ENCODE results near the gene FXYD7. TPM values are rescaled to one million over a fixed set of nuclear protein-coding genes. Genes with fewer than 3 reads are reported as not detected.
A peak's percentile ranks its signal among the peaks of the same experiment; 100 is the strongest.

FXYD7 gene
- total RNA-seq, 2 experiments from 2014 or later: 15.3 to 15.6 TPM

- DNase-seq: peak in 5 of 14 experiments; percentile 16 to 61 (median 48)
- H3K4me1 Mint-ChIP-seq (ENCODE audit: low read depth): peaks cover 43% of the 10 kb centered on the region
- Histone ChIP-seq H3K4me3 (ENCODE audit: low read length) (peak overlapping the region; percentile 42), H3K27ac (ENCODE audit: low read depth in 1 of 2, low read length in 2 of 2) (no peak overlapping the region), H3K4me1 (ENCODE audit: insufficient read depth, low read length) (peaks cover 50% of the 10 kb centered on the region), H3K27me3 (ENCODE audit: control insufficient read depth in 1 of 2, insufficient read depth in 2 of 2, low read length in 2 of 2) (no peaks in the 10 kb centered on the region), H3K9me3 (ENCODE audit: control insufficient read depth in 1 of 2, insufficient read depth in 1 of 2, low read length in 2 of 2) (no peaks in the 10 kb centered on the region), H3K36me3 (ENCODE audit: insufficient read depth, low read length) (no peaks in the 10 kb centered on the region)
- H3K4me3 Mint-ChIP-seq: peak overlapping the region; percentile 90
- CTCF ChIA-PET: interaction anchor here (0.8 to 4.1 kb wide), 12 partner anchors 12 to 321 kb away, joined by 3 to 46 read pairs (median 5); partner anchors contain the start of gene FXYD5
- H3K36me3 Mint-ChIP-seq (ENCODE audit: low read depth): no peaks in the 10 kb centered on the region
- H3K9me3 Mint-ChIP-seq: no peaks in the 10 kb centered on the region
- peak; percentile 24 for ATAC-seq (ENCODE audit: poor library complexity)
- H3K27me3 Mint-ChIP-seq: no peaks in the 10 kb centered on the region
- POLR2A ChIA-PET: interaction anchor here (0.8 to 3.4 kb wide), 14 partner anchors 12 to 128 kb away, joined by 3 to 38 read pairs (median 6); partner anchors contain the start of genes FXYD5 and USF2
- H3K27ac Mint-ChIP-seq: peak overlapping the region; percentile 79
- intact Hi-C loops (cut with DNase I, micrococcal nuclease): loop anchor here (1.0 to 10.0 kb wide), 9 partner anchors 13 to 323 kb away; partner anchors contain the start of genes USF2 (in 2 of the 2) and FXYD5 (in 1 of the 2)
- TF ChIP-seq, protein P1, sequence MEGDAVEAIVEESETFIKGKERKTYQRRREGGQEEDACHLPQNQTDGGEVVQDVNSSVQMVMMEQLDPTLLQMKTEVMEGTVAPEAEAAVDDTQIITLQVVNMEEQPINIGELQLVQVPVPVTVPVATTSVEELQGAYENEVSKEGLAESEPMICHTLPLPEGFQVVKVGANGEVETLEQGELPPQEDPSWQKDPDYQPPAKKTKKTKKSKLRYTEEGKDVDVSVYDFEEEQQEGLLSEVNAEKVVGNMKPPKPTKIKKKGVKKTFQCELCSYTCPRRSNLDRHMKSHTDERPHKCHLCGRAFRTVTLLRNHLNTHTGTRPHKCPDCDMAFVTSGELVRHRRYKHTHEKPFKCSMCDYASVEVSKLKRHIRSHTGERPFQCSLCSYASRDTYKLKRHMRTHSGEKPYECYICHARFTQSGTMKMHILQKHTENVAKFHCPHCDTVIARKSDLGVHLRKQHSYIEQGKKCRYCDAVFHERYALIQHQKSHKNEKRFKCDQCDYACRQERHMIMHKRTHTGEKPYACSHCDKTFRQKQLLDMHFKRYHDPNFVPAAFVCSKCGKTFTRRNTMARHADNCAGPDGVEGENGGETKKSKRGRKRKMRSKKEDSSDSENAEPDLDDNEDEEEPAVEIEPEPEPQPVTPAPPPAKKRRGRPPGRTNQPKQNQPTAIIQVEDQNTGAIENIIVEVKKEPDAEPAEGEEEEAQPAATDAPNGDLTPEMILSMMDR (IDR thresholded peaks at IDR 0.05): no peak
Observed at GRCh38 chr19:35141837-35142605, 1.0 kb upstream of the FXYD7 start.

DNA sequence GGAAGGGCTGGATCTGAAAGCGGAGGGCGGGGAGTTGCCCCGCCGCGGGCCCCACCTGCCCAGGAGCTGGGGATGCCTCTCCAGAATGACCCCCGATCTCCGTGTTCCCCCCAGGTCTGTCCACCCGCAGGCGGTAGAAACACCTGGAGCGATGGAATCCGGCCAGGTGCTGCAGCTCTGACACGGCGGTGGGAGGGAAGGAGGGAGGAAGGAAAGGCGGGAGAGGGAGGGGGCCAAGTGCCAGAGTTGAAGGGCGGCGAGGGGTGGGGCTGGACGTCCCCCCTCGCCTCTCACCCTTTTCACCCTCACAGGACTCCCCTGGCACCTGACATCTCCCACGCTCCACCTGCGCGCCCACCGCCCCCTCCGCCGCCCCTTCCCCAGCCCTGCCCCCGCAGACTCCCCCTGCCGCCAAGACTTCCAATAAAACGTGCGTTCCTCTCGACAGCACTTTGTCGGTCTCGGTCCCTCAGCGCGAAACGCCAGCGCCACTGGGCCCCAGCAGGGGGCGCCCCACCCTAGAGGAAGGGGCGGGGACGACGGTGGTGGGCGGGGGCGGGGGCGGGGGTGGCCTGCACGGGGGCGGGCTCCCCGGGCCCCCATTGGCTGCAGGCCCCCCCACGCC lies 337 bp upstream of the FXYD7 start:
- Histone ChIP-seq H3K27me3 (ENCODE audit: control insufficient read depth in 1 of 2, insufficient read depth in 2 of 2, low read length in 2 of 2) (no peaks in the 10 kb centered on the region), H3K4me3 (ENCODE audit: low read length) (peak overlapping the region; percentile 51), H3K36me3 (ENCODE audit: insufficient read depth, low read length) (no peaks in the 10 kb centered on the region), H3K9me3 (ENCODE audit: control insufficient read depth in 1 of 2, insufficient read depth in 1 of 2, low read length in 2 of 2) (no peaks in the 10 kb centered on the region), H3K4me1 (ENCODE audit: insufficient read depth, low read length) (peaks cover 50% of the 10 kb centered on the region), H3K27ac (ENCODE audit: low read depth in 1 of 2, low read length in 2 of 2) (no peak overlapping the region)
- intact Hi-C loops (cut with DNase I, micrococcal nuclease): loop anchor here (2.0 to 10.0 kb wide), 7 partner anchors 70 to 322 kb away; partner anchors contain the start of gene USF2 (in 2 of the 2)
- H3K9me3 Mint-ChIP-seq: no peaks in the 10 kb centered on the region
- no peaks in the 10 kb centered on the region for H3K27me3 Mint-ChIP-seq
- POLR2A ChIA-PET: interaction anchor here (0.8 to 3.4 kb wide), 10 partner anchors 11 to 127 kb away, joined by 3 to 38 read pairs (median 12); partner anchors contain the start of genes FXYD5 and USF2
- DNase-seq: peak; percentile 63 to 86 (median 76)
- H3K27ac Mint-ChIP-seq: peak overlapping the region; percentile 42
- CTCF ChIA-PET: interaction anchor here (1.0 to 4.1 kb wide), 7 partner anchors 11 to 98 kb away, joined by 3 to 46 read pairs (median 8); partner anchors contain the start of gene FXYD5
- H3K36me3 Mint-ChIP-seq (ENCODE audit: low read depth): no peaks in the 10 kb centered on the region
- H3K4me3 Mint-ChIP-seq: peak overlapping the region; percentile 75
- TF ChIP-seq, protein P1 (IDR thresholded peaks at IDR 0.05): peak; percentile 71
- ATAC-seq (ENCODE audit: poor library complexity): peak; percentile 27
- H3K4me1 Mint-ChIP-seq (ENCODE audit: low read depth): peaks cover 43% of the 10 kb centered on the region

- Histone ChIP-seq H3K9me3 (ENCODE audit: control insufficient read depth in 1 of 2, insufficient read depth in 1 of 2, low read length in 2 of 2) (no peaks in the 10 kb centered on the region), H3K4me1 (ENCODE audit: insufficient read depth, low read length) (peaks cover 50% of the 10 kb centered on the region), H3K36me3 (ENCODE audit: insufficient read depth, low read length) (no peaks in the 10 kb centered on the region), H3K27ac (ENCODE audit: low read depth in 1 of 2, low read length in 2 of 2) (no peak overlapping the region), H3K27me3 (ENCODE audit: control insufficient read depth in 1 of 2, insufficient read depth in 2 of 2, low read length in 2 of 2) (no peaks in the 10 kb centered on the region), H3K4me3 (ENCODE audit: low read length) (peak overlapping the region; percentile 51)
- H3K27me3 Mint-ChIP-seq: no peaks in the 10 kb centered on the region
- no peak for DNase-seq
- H3K27ac Mint-ChIP-seq: peak overlapping the region; percentile 50
- no peak for ATAC-seq (ENCODE audit: poor library complexity)
- H3K4me3 Mint-ChIP-seq: peak overlapping the region; percentile 42
- peaks cover 43% of the 10 kb centered on the region for H3K4me1 Mint-ChIP-seq (ENCODE audit: low read depth)
- H3K9me3 Mint-ChIP-seq: no peaks in the 10 kb centered on the region
- ChIA-PET POLR2A (interaction anchor here (1.6 to 3.4 kb wide), 2 partner anchors 63 to 67 kb away, joined by 3 to 38 read pairs; no protein-coding TSS in a partner anchor), CTCF (interaction anchor here (1.0 to 4.1 kb wide), 3 partner anchors 10 to 70 kb away, joined by 3 to 46 read pairs (median 13); partner anchors contain the start of gene FXYD5)
- no peaks in the 10 kb centered on the region for H3K36me3 Mint-ChIP-seq (ENCODE audit: low read depth)
- intact Hi-C loops (cut with DNase I, micrococcal nuclease): loop anchor here (2.0 to 10.0 kb wide), 7 partner anchors 69 to 321 kb away; partner anchors contain the start of gene USF2 (in 2 of the 2)
- TF ChIP-seq, protein P1 (IDR thresholded peaks at IDR 0.05): no peak
Observed at GRCh38 chr19:35143818-35144217, 763 bp downstream of the FXYD7 start.

Data from CD4-positive, alpha-beta T cell (primary cell).